ENCODE data around the gene PPM1B. TPM values are rescaled to one million over a fixed set of nuclear protein-coding genes. Genes with fewer than 3 reads are reported as not detected.

The PPM1B gene
- total and polyA plus RNA-seq, 2 of the 13 experiments (the other 11 are each of a cell fraction or from before 2014, with no cell fraction given), result 24.4 to 25.0 TPM

GRCh38 chr2:44200011-44200410 is 31.3 kb downstream of the PPM1B start:
- Histone ChIP-seq H3K9me3 (ENCODE audit: low read length) (no peaks in the 10 kb centered on the region), H3K4me2 (ENCODE audit: low read depth, low read length) (no peak overlapping the region), H3K36me3 (replicated peaks in 1 of 2; ENCODE audit: control insufficient read depth in 1 of 2, insufficient read depth in 2 of 2, low read length in 2 of 2) (peaks cover 1 to 12% of the 10 kb centered on the region in 2 experiments; a peak in 4 of 5 replicates), H3K4me1 (ENCODE audit: insufficient read depth, low read length) (no peaks in the 10 kb centered on the region), H3K9ac (ENCODE audit: insufficient read depth, low read depth, low read length) (no peak overlapping the region), H3K27me3 (ENCODE audit: control insufficient read depth in 1 of 2, insufficient read depth in 2 of 2, low read length in 2 of 2) (no peaks in the 10 kb centered on the region), H2AFZ (ENCODE audit: low read length) (no peak overlapping the region), H3K4me3 (replicated peaks in 1 of 3; ENCODE audit: insufficient read depth in 1 of 3, low read depth in 2 of 3, low read length in 3 of 3) (no peak overlapping the region), H4K20me1 (ENCODE audit: insufficient read depth, low read length) (no peaks in the 10 kb centered on the region), H3K79me2 (ENCODE audit: insufficient read depth, low read length) (peaks cover 11% of the 10 kb centered on the region), H3K27ac (ENCODE audit: extremely low read length, insufficient read depth, low read length) (no peak overlapping the region)
- 92% methylated on average over 1 of the region's 1 CpG for WGBS (ENCODE audit: low lambda C conversion rate)
- in situ Hi-C loops (cut with HindIII; ENCODE audit: extremely low pct_ligation_motif_present, low pct_unique_long_range_greater_than_20kb) (no loop called here), intact Hi-C loops (cut with micrococcal nuclease; ENCODE audit: unreplicated experiment) (no loop called here)
- FAIRE-seq (no peak), ATAC-seq (no peak), DNase-seq (ENCODE audit: low spot score) (no peak)
- ChIA-PET CTCF (ENCODE audit: low intra/inter-chr PET ratio, low total read pairs) (no interaction called here), POLR2A (no interaction called here)
- no TSS peak for BruUV-seq (replicated peaks)
- no peak for TF ChIP-seq TFDP2 (CRISPR knock-in tag; IDR thresholded peaks at IDR 0.05)

- intact Hi-C loops (cut with micrococcal nuclease; ENCODE audit: unreplicated experiment), result no loop called here
- H3K27me3 ChIP-seq (ENCODE audit: control insufficient read depth in 1 of 2, insufficient read depth in 2 of 2, low read length in 2 of 2), result no peaks in the 10 kb centered on the region
- DNase-seq (ENCODE audit: low spot score) (no peak), FAIRE-seq (no peak), ATAC-seq (no peak)
- H3K4me3 ChIP-seq (replicated peaks in 1 of 3; ENCODE audit: insufficient read depth in 1 of 3, low read depth in 2 of 3, low read length in 3 of 3), result no peak overlapping the region
- ChIA-PET POLR2A (no interaction called here), CTCF (ENCODE audit: low intra/inter-chr PET ratio, low total read pairs) (no interaction called here)
- no peaks in the 10 kb centered on the region for H3K4me1 ChIP-seq (ENCODE audit: insufficient read depth, low read length)
- H3K4me2 ChIP-seq (ENCODE audit: low read depth, low read length), result no peak overlapping the region
- in situ Hi-C loops (cut with HindIII; ENCODE audit: extremely low pct_ligation_motif_present, low pct_unique_long_range_greater_than_20kb), result no loop called here
- TF ChIP-seq BATF2 (CRISPR knock-in tag; IDR thresholded peaks at IDR 0.05), result no peak
- TF ChIP-seq NCOA5 (CRISPR knock-in tag; IDR thresholded peaks at IDR 0.05), result no peak
- no peak for TF ChIP-seq ZNF792 (CRISPR knock-in tag; IDR thresholded peaks at IDR 0.05)
- TF ChIP-seq NBN (conservative IDR thresholded peaks at IDR 0.05), result no peak
- no peak for TF ChIP-seq ZGPAT (CRISPR knock-in tag; IDR thresholded peaks at IDR 0.05)
- TF ChIP-seq GABPA (IDR thresholded peaks at IDR 0.05; ENCODE audit: low read depth, low read length), result no peak
- no peak for TF ChIP-seq GABPA (CRISPR knock-in tag; IDR thresholded peaks at IDR 0.05; ENCODE audit: low read depth)
- no peak for TF ChIP-seq ARNTL (CRISPR knock-in tag; IDR thresholded peaks at IDR 0.05)
- no peak for TF ChIP-seq MEIS2 (CRISPR knock-in tag; IDR thresholded peaks at IDR 0.05)
- H3K9ac ChIP-seq (ENCODE audit: insufficient read depth, low read depth, low read length), result no peak overlapping the region
- H3K36me3 ChIP-seq (replicated peaks in 1 of 2; ENCODE audit: control insufficient read depth in 1 of 2, insufficient read depth in 2 of 2, low read length in 2 of 2), result peaks cover 1 to 12% of the 10 kb centered on the region in 2 experiments; a peak in 4 of 5 replicates
- peaks cover 13% of the 10 kb centered on the region for H3K79me2 ChIP-seq (ENCODE audit: insufficient read depth, low read length)
- H3K27ac ChIP-seq (ENCODE audit: extremely low read length, insufficient read depth, low read length), result no peak overlapping the region
- H3K9me3 ChIP-seq (ENCODE audit: low read length), result no peaks in the 10 kb centered on the region
- H4K20me1 ChIP-seq (ENCODE audit: insufficient read depth, low read length), result no peaks in the 10 kb centered on the region
- WGBS (ENCODE audit: low lambda C conversion rate), result 97% methylated on average over 5 of the region's 5 CpGs
- no TSS peak for BruUV-seq (replicated peaks)
- no peak overlapping the region for H2AFZ ChIP-seq (ENCODE audit: low read length)
Observed at GRCh38 chr2:44200759-44201158, 32.1 kb downstream of the PPM1B start.
